Ascending aorta (tissue), 2 donors: ENCODE data around the gene ZNF334. TPM values are rescaled to one million over a fixed set of nuclear protein-coding genes. Genes with fewer than 3 reads are reported as not detected.

Source experiments
- DNase-seq, 2 donors: peaks; one replicate each; pipeline ENCODE4 v3.0.0-alpha.2; 2019; ENCODE audit warnings: low spot score in 2 of 2
- H3K27ac ChIP-seq, 2 donors: fragments of 200-600 bp; sonication (generic); one replicate each; pipeline ENCODE4 v1.5.1; 2016 to 2017; ENCODE audit warnings: mild to moderate bottlenecking in 1 of 2
- H3K27me3 ChIP-seq: fragments of 200-600 bp; sonication (generic); one replicate; pipeline ENCODE4 v1.5.1; 2017
- H3K36me3 ChIP-seq, 2 donors: fragments of 200-600 bp; sonication (generic); one replicate each; pipeline ENCODE4 v1.5.1; 2016
- H3K4me1 ChIP-seq, 2 donors: fragments of 200-600 bp; sonication (generic); one replicate each; pipeline ENCODE4 v1.5.1; 2016 to 2017; ENCODE audit warnings: mild to moderate bottlenecking in 1 of 2
- H3K4me3 ChIP-seq, 2 donors: fragments of 200-600 bp; sonication (generic); one replicate each; pipeline ENCODE4 v1.5.1; 2016 to 2017; ENCODE audit warnings: mild to moderate bottlenecking in 1 of 2
- H3K9me3 ChIP-seq, 2 donors: fragments of 200-600 bp; sonication (generic); one replicate each; pipeline ENCODE4 v1.5.1; 2016
- CTCF ChIP-seq, 3 experiments: fragments of 200-600 bp in 2 of 3; fragments of 450-650 bp in 1 of 3; sonication (generic) in 2 of 3; IDR thresholded peaks; one replicate each; pipeline ENCODE4 v1.5.1; 2016 to 2019; ENCODE audit warnings: antibody characterized with exemption in 3 of 3, mild to moderate bottlenecking in 1 of 3, moderate library complexity in 1 of 3
- intact Hi-C: fragments of 100-400 bp; cut with DNase I; formaldehyde crosslinking; loops from one replicate; pipeline ENCODE4 v1.15.1; 2023
- total RNA-seq: library from RNA; depleted of rRNA; stranded (reverse); fragments of >200 nt; gene quantifications from one replicate; pipeline ENCODE4 v1.1.0, GENCODE V29; 2016

ZNF334 gene
- total RNA-seq, 1 donor from 2014 or later, result not detected

- no peaks in the 10 kb centered on the region for H3K27me3 ChIP-seq
- DNase-seq, result no peak
- no peak for TF ChIP-seq CTCF (IDR thresholded peaks at IDR 0.05)
- no peak overlapping the region for H3K27ac ChIP-seq
- no peak overlapping the region for H3K4me3 ChIP-seq
- intact Hi-C loops, result no loop called here
- H3K9me3 ChIP-seq, result no peaks in the 10 kb centered on the region
- no peaks in the 10 kb centered on the region for H3K36me3 ChIP-seq
- H3K4me1 ChIP-seq, result no peaks in the 10 kb centered on the region
Measured at GRCh38 chr20:46463852-46464251, 49.5 kb downstream of the ZNF334 start.

- intact Hi-C loops, result no loop called here
- TF ChIP-seq CTCF (IDR thresholded peaks at IDR 0.05), result no peak
- Histone ChIP-seq H3K9me3 (no peaks in the 10 kb centered on the region), H3K27me3 (no peaks in the 10 kb centered on the region), H3K27ac (no peak overlapping the region), H3K4me1 (no peaks in the 10 kb centered on the region), H3K36me3 (no peaks in the 10 kb centered on the region), H3K4me3 (no peak overlapping the region)
- no peak for DNase-seq
Measured at GRCh38 chr20:46461808-46462207, 51.6 kb downstream of the ZNF334 start.

- Histone ChIP-seq H3K9me3 (peaks cover 0 to 6% of the 10 kb centered on the region in 2 donors), H3K27me3 (no peaks in the 10 kb centered on the region), H3K27ac (no peak overlapping the region), H3K4me1 (no peaks in the 10 kb centered on the region), H3K36me3 (no peaks in the 10 kb centered on the region), H3K4me3 (no peak overlapping the region)
- TF ChIP-seq CTCF (IDR thresholded peaks at IDR 0.05), result no peak
- DNase-seq, result no peak
- intact Hi-C loops, result no loop called here
Measured at GRCh38 chr20:46458866-46459750, 54.3 kb downstream of the ZNF334 start.

GRCh38 chr20:46456255-46457028 is 56.9 kb downstream of the ZNF334 start:
- Histone ChIP-seq H3K36me3 (no peaks in the 10 kb centered on the region), H3K27me3 (no peaks in the 10 kb centered on the region), H3K27ac (no peak overlapping the region), H3K4me1 (no peaks in the 10 kb centered on the region), H3K9me3 (peaks cover 0 to 6% of the 10 kb centered on the region in 2 donors), H3K4me3 (no peak overlapping the region)
- intact Hi-C loops, result no loop called here
- no peak for TF ChIP-seq CTCF (IDR thresholded peaks at IDR 0.05)
- DNase-seq, result no peak

- H3K4me3 ChIP-seq, result no peak overlapping the region
- no peaks in the 10 kb centered on the region for H3K27me3 ChIP-seq
- intact Hi-C loops, result no loop called here
- no peak overlapping the region for H3K27ac ChIP-seq
- H3K9me3 ChIP-seq, result peaks cover 0 to 6% of the 10 kb centered on the region in 2 donors
- no peaks in the 10 kb centered on the region for H3K4me1 ChIP-seq
- no peak for TF ChIP-seq CTCF (IDR thresholded peaks at IDR 0.05)
- no peaks in the 10 kb centered on the region for H3K36me3 ChIP-seq
- DNase-seq, result no peak
Measured at GRCh38 chr20:46455729-46456128, 57.6 kb downstream of the ZNF334 start.

Other genes starting within 250 kb of the ZNF334 start
- not detected for gene CDH22, start 205.1 kb downstream of the ZNF334 start, total RNA-seq
- gene ELMO2, start 106.9 kb downstream of the ZNF334 start, total RNA-seq, result 77.5 TPM
- not detected for gene OCSTAMP, start 37.1 kb upstream of the ZNF334 start, total RNA-seq
- gene SLC13A3, start 137.9 kb upstream of the ZNF334 start, total RNA-seq, result not detected
- gene TP53RK, start 175.9 kb upstream of the ZNF334 start, total RNA-seq, result 30.8 TPM
- gene SLC2A10, start 196.1 kb upstream of the ZNF334 start, total RNA-seq, result 13.1 TPM